K562 (cell line): Measurements from ENCODE around the gene ARMC8. TPM values are rescaled to one million over a fixed set of nuclear protein-coding genes. Genes with fewer than 3 reads are reported as not detected.

Experiments
- EHMT2 ChIP-seq: fragments of 450-650 bp; IDR thresholded peaks from 2 replicates; pipeline ENCODE4 v1.6.1; 2018; ENCODE audit warnings: antibody characterized with exemption
- ELF1 ChIP-seq: fragments of 200-800 bp; sonication (Bioruptor generic); IDR thresholded peaks from 2 replicates; pipeline ENCODE4 v1.6.1; 2016; ENCODE audit warnings: missing genetic modification characterization, missing compliant biosample characterization
- GTF2F1 ChIP-seq: IDR thresholded peaks from 2 replicates; pipeline ENCODE4 v1.6.1; 2011; ENCODE audit warnings: low read depth, low read length, improper control_type of control experiment
- HCFC1 ChIP-seq: IDR thresholded peaks from 2 replicates; pipeline ENCODE4 v1.6.1; 2012; ENCODE audit warnings: low read depth, low read length, improper control_type of control experiment
- JUN ChIP-seq, 2 experiments: sonication (generic) in 1 of 2; formaldehyde crosslinking in 1 of 2; IDR thresholded peaks; 2 replicates each; pipeline versions ENCODE4 v1.6.1 to v1.8.0; 2012 to 2022; ENCODE audit warnings: borderline replicate concordance in 2 of 2, mild to moderate bottlenecking in 2 of 2, improper control_type of control experiment in 1 of 2, low read depth in 1 of 2, low read length in 1 of 2, missing genetic modification reagents in 1 of 2
- LARP7 ChIP-seq: fragments of 450-650 bp; IDR thresholded peaks from 2 replicates; pipeline ENCODE4 v1.6.1; 2016
- NELFE ChIP-seq: IDR thresholded peaks from 2 replicates; pipeline ENCODE4 v1.6.1; 2011; ENCODE audit warnings: mild to moderate bottlenecking; ENCODE audit not compliant: insufficient read depth, insufficient read length
- POLR2A ChIP-seq: fragments of 450-650 bp; conservative IDR thresholded peaks from 2 replicates; pipeline ENCODE4 v1.6.1; 2016
- RFX7 ChIP-seq: fragments of 250-450 bp; sonication (Bioruptor Pico); IDR thresholded peaks from 2 replicates; pipeline ENCODE4 v1.5.1; 2021; ENCODE audit warnings: mild to moderate bottlenecking
- SPI1 ChIP-seq: IDR thresholded peaks from 2 replicates; pipeline ENCODE4 v1.6.1; 2011; ENCODE audit warnings: low read depth, low read length, control low read depth, borderline replicate concordance
- TAF1 ChIP-seq: IDR thresholded peaks from 2 replicates; pipeline ENCODE4 v1.6.1; 2011; ENCODE audit warnings: mild to moderate bottlenecking, low read length, moderate library complexity; ENCODE audit not compliant: insufficient read depth, control insufficient read depth, severe bottlenecking; ENCODE audit errors: extremely low read depth
- TAF7 ChIP-seq: fragments of 450-650 bp; IDR thresholded peaks from 2 replicates; pipeline ENCODE4 v1.6.1; 2016; ENCODE audit warnings: missing genetic modification characterization, missing compliant biosample characterization
- THAP12 ChIP-seq: fragments of 250-450 bp; sonication (Bioruptor Pico); IDR thresholded peaks from 2 replicates; pipeline ENCODE4 v1.9.0; 2021; ENCODE audit warnings: mild to moderate bottlenecking, inconsistent platforms
- ZNF140 ChIP-seq: fragments of 250-450 bp; sonication (Bioruptor Pico); IDR thresholded peaks from 2 replicates; pipeline ENCODE4 v1.8.0; 2021; ENCODE audit warnings: moderate library complexity, mild to moderate bottlenecking, inconsistent platforms
- polyA plus RNA-seq, 8 experiments: library from polyadenylated mRNA; depleted of rRNA in 4 of 8; stranded (reverse) in 5 of 8; unstranded in 3 of 8; fragments of >200 nt; fragmentation: Nextera tagmentation in 2 of 8; fragmentation: Illumina TruSeq in 1 of 8; extraction: Ambion mirVana in 2 of 8; extraction: Trizol in 1 of 8; gene quantifications; 2 replicates each; pipeline versions ENCODE4 v1.2.1 to v1.2.3, GENCODE V29; 2011 to 2014; ENCODE audit warnings: inconsistent platforms in 1 of 8, missing spikeins in 1 of 8
- total RNA-seq, 7 experiments: library from RNA; depleted of rRNA in 6 of 7; stranded (reverse); fragments of >200 nt in 6 of 7; fragmentation: Illumina TruSeq in 2 of 7; extraction: Trizol in 2 of 7; gene quantifications; 2 replicates each; pipeline versions ENCODE4 v1.2.1 to v1.2.3, GENCODE V29; 2011 to 2021; ENCODE audit warnings: low replicate concordance in 1 of 7
- TF ChIP-seq, protein P1 (sequence below): fragments of 450-650 bp; IDR thresholded peaks from 2 replicates; pipeline ENCODE4 v1.6.1; 2016; ENCODE audit warnings: borderline replicate concordance
- TF ChIP-seq, protein P2 (sequence below): sonication (generic); formaldehyde crosslinking; IDR thresholded peaks from 2 replicates; pipeline ENCODE4 v1.8.0; 2022; ENCODE audit warnings: mild to moderate bottlenecking, missing genetic modification reagents
- TF ChIP-seq, protein P3 (sequence below): fragments of 250-450 bp; sonication (Bioruptor Pico); IDR thresholded peaks from 2 replicates; pipeline ENCODE4 v1.5.0; 2021
- TF ChIP-seq, protein P4 (sequence below): fragments of 450-650 bp; IDR thresholded peaks from 2 replicates; pipeline ENCODE4 v1.6.1; 2018; ENCODE audit not compliant: partially characterized antibody

The ARMC8 gene
- total and polyA plus RNA-seq, 9 of the 15 experiments (the other 6 are each of a cell fraction or from before 2014, with no cell fraction given) = 22.4 to 76.1 (median 37.3) TPM

- TF ChIP-seq ELF1 (tag) = no peak
- TF ChIP-seq JUN (IDR thresholded peaks at IDR 0.05; ENCODE audit: borderline replicate concordance, low read depth, low read length) = no peak
- no peak for TF ChIP-seq JUN (CRISPR knock-in tag; IDR thresholded peaks at IDR 0.05; ENCODE audit: borderline replicate concordance)
- TF ChIP-seq HCFC1 = peak; percentile 48
- TF ChIP-seq RFX7 (CRISPR knock-in tag) = no peak
- TF ChIP-seq TAF7 (tag) = peak; percentile 84
- peak; percentile 82 for TF ChIP-seq POLR2A
- TF ChIP-seq ZNF140 (CRISPR knock-in tag) = no peak
- TF ChIP-seq GTF2F1 = peak; percentile 47; the same call in 1 of the 2 replicates
- TF ChIP-seq NELFE = no peak
- TF ChIP-seq THAP12 (CRISPR knock-in tag) = 0 out of 2 replicates have a peak, but pooled peaks have one; percentile 16
- no peak for TF ChIP-seq LARP7
- TF ChIP-seq EHMT2 = 0 out of 2 replicates have a peak, but pooled peaks have one; percentile 32
- TF ChIP-seq TAF1 = peak; percentile 78
- TF ChIP-seq, protein P1, sequence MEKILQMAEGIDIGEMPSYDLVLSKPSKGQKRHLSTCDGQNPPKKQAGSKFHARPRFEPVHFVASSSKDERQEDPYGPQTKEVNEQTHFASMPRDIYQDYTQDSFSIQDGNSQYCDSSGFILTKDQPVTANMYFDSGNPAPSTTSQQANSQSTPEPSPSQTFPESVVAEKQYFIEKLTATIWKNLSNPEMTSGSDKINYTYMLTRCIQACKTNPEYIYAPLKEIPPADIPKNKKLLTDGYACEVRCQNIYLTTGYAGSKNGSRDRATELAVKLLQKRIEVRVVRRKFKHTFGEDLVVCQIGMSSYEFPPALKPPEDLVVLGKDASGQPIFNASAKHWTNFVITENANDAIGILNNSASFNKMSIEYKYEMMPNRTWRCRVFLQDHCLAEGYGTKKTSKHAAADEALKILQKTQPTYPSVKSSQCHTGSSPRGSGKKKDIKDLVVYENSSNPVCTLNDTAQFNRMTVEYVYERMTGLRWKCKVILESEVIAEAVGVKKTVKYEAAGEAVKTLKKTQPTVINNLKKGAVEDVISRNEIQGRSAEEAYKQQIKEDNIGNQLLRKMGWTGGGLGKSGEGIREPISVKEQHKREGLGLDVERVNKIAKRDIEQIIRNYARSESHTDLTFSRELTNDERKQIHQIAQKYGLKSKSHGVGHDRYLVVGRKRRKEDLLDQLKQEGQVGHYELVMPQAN = peak; percentile 51
- TF ChIP-seq, protein P2, sequence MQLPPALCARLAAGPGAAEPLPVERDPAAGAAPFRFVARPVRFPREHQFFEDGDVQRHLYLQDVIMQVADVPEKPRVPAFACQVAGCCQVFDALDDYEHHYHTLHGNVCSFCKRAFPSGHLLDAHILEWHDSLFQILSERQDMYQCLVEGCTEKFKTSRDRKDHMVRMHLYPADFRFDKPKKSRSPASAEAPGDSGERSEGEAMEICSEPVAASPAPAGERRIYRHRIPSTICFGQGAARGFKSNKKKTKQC (CRISPR knock-in tag) = 0 out of 2 replicates have a peak, but pooled peaks have one; percentile 23
- TF ChIP-seq, protein P3, sequence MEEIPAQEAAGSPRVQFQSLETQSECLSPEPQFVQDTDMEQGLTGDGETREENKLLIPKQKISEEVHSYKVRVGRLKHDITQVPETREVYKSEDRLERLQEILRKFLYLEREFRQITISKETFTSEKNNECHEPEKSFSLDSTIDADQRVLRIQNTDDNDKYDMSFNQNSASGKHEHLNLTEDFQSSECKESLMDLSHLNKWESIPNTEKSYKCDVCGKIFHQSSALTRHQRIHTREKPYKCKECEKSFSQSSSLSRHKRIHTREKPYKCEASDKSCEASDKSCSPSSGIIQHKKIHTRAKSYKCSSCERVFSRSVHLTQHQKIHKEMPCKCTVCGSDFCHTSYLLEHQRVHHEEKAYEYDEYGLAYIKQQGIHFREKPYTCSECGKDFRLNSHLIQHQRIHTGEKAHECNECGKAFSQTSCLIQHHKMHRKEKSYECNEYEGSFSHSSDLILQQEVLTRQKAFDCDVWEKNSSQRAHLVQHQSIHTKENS = no peak
- TF ChIP-seq, protein P4, sequence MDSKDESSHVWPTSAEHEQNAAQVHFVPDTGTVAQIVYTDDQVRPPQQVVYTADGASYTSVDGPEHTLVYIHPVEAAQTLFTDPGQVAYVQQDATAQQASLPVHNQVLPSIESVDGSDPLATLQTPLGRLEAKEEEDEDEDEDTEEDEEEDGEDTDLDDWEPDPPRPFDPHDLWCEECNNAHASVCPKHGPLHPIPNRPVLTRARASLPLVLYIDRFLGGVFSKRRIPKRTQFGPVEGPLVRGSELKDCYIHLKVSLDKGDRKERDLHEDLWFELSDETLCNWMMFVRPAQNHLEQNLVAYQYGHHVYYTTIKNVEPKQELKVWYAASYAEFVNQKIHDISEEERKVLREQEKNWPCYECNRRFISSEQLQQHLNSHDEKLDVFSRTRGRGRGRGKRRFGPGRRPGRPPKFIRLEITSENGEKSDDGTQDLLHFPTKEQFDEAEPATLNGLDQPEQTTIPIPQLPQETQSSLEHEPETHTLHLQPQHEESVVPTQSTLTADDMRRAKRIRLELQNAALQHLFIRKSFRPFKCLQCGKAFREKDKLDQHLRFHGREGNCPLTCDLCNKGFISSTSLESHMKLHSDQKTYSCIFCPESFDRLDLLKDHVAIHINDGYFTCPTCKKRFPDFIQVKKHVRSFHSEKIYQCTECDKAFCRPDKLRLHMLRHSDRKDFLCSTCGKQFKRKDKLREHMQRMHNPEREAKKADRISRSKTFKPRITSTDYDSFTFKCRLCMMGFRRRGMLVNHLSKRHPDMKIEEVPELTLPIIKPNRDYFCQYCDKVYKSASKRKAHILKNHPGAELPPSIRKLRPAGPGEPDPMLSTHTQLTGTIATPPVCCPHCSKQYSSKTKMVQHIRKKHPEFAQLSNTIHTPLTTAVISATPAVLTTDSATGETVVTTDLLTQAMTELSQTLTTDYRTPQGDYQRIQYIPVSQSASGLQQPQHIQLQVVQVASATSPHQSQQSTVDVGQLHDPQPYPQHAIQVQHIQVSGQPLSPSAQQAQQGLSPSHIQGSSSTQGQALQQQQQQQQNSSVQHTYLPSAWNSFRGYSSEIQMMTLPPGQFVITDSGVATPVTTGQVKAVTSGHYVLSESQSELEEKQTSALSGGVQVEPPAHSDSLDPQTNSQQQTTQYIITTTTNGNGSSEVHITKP = peak; percentile 78
- no peak for TF ChIP-seq SPI1
These were observed at the start of gene ARMC8 (continued) for GRCh38 chr3:138187296-138188012.
